ENCODE results near the gene ZNF134. TPM values are rescaled to one million over a fixed set of nuclear protein-coding genes. Genes with fewer than 3 reads are reported as not detected.
A peak's percentile ranks its signal among the peaks of the same experiment; 100 is the strongest.

Gene ZNF134
- total RNA-seq: 18.9 TPM
- long read RNA-seq, full-length matches to known transcripts: 35 of 43 reads
- long read RNA-seq, partial matches to known transcripts: 4 of 43 reads
- long read RNA-seq, other reads (novel, unspliced or antisense): 4 of 43 reads

DNA sequence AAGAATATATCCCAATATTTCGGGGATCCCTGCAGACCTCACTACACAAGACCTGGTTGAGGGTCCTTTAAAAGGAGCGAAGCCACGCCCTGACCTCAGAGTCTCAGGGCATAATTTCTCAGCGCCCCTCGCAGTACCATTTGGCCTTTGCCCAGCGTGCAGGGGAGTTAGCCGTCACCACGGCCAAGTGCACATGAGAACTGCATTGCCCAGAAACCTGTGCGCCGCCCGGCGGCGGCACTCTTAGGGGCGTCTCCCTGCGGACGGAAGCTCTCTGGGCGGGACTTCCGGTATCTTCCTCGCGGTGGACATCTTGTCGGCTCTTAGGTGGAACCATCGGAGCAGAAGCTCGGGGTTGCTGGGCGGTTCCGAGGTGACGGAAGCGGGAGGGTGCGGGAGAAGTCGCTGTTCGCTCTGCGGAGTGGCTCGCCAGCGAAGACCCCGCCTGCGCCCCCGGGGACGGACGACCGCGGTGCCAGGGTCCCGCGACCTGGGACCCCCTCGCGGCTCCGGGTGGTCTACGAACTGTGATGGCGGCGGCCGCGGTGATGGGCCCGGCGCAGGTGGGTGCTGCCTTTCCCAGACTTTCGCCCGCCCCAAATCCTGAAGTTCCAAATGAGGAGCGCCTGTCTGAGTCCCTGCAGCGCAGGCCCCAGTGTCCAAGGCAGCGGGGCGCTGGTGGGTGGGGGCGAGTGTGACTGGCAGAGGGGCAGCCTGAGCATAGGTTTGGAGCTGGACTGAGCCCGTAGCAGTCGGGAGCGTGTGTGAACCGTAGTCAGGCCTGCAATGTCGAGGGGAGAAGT is at the start of gene ZNF134:
TSS of gene ZNF134 (plus strand) at position 302 of the 803 bp plus-strand sequence. CDS start 5,227 bp downstream, outside the sequence.
- Histone ChIP-seq H3K4me3 (peak within 1 kb of the TSS; percentile 100), H3K9me3 (peaks cover 49% of the 10 kb centered on the region), H3K27me3 (no peaks in the 10 kb centered on the region), H3K4me1 (no peaks in the 10 kb centered on the region), H3K36me3 (peaks cover 20% of the 10 kb centered on the region), H3K27ac (peak within 1 kb of the TSS; percentile 83)
- ATAC-seq (peak; percentile 100), DNase-seq (peak; percentile 96)
- intact Hi-C loops (cut with DNase I): no loop called here
- TF ChIP-seq, protein P1, sequence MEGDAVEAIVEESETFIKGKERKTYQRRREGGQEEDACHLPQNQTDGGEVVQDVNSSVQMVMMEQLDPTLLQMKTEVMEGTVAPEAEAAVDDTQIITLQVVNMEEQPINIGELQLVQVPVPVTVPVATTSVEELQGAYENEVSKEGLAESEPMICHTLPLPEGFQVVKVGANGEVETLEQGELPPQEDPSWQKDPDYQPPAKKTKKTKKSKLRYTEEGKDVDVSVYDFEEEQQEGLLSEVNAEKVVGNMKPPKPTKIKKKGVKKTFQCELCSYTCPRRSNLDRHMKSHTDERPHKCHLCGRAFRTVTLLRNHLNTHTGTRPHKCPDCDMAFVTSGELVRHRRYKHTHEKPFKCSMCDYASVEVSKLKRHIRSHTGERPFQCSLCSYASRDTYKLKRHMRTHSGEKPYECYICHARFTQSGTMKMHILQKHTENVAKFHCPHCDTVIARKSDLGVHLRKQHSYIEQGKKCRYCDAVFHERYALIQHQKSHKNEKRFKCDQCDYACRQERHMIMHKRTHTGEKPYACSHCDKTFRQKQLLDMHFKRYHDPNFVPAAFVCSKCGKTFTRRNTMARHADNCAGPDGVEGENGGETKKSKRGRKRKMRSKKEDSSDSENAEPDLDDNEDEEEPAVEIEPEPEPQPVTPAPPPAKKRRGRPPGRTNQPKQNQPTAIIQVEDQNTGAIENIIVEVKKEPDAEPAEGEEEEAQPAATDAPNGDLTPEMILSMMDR (IDR thresholded peaks at IDR 0.05): peak; percentile 12

GRCh38 chr19:57566396-57567265 is 47.4 kb upstream of the ZNF134 start:
- no peaks in the 10 kb centered on the region for H3K4me1 ChIP-seq
- H3K4me3 ChIP-seq: no peak overlapping the region
- no peaks in the 10 kb centered on the region for H3K36me3 ChIP-seq
- no peaks in the 10 kb centered on the region for H3K27me3 ChIP-seq
- peaks cover 66% of the 10 kb centered on the region for H3K9me3 ChIP-seq
- DNase-seq: no peak
- intact Hi-C loops (cut with DNase I): no loop called here
- no peak for ATAC-seq
- TF ChIP-seq, protein P1 (IDR thresholded peaks at IDR 0.05): no peak
- H3K27ac ChIP-seq: no peak overlapping the region

DNA sequence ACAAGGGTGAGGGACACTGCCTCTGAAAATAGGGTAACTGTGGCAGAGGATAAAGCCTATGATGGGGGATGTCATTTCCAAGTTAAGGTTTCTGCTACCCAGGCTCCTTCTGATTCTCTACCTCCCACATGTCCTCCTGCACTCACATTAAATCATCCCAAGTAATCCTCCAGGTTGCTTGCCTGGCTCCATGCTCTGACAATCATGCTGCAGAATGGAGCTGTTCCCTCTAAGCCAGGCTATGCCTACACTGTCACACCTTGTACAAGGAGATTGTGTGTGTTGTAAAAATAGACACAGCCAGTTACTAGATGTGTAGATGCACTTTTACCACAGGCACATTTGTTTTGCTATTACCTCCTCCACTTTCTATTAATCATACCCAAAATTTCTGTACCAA is 43.3 kb upstream of the ZNF134 start:
- Histone ChIP-seq H3K4me3 (no peak overlapping the region), H3K36me3 (peaks cover 24% of the 10 kb centered on the region), H3K27ac (no peak overlapping the region), H3K9me3 (peaks cover 89% of the 10 kb centered on the region), H3K27me3 (no peaks in the 10 kb centered on the region), H3K4me1 (no peaks in the 10 kb centered on the region)
- no peak for DNase-seq
- intact Hi-C loops (cut with DNase I): no loop called here
- TF ChIP-seq, protein P1 (IDR thresholded peaks at IDR 0.05): no peak
- ATAC-seq: no peak

GRCh38 chr19:57572415-57572947 is 41.6 kb upstream of the ZNF134 start:
- TF ChIP-seq, protein P1 (IDR thresholded peaks at IDR 0.05): no peak

GRCh38 chr19:57576661-57577060 is 37.4 kb upstream of the ZNF134 start:
- H3K27ac ChIP-seq: no peak overlapping the region
- no peak overlapping the region for H3K4me3 ChIP-seq
- H3K4me1 ChIP-seq: peaks cover 6% of the 10 kb centered on the region
- no peak for DNase-seq
- TF ChIP-seq, protein P1 (IDR thresholded peaks at IDR 0.05): no peak
- ATAC-seq: no peak
- peaks cover 42% of the 10 kb centered on the region for H3K9me3 ChIP-seq
- intact Hi-C loops (cut with DNase I): no loop called here
- no peaks in the 10 kb centered on the region for H3K27me3 ChIP-seq
- peaks cover 25% of the 10 kb centered on the region for H3K36me3 ChIP-seq

More at GRCh38 chr19:57572415-57572947, 41.6 kb upstream of the ZNF134 start:
- peaks cover 74% of the 10 kb centered on the region for H3K9me3 ChIP-seq
- H3K4me1 ChIP-seq: no peaks in the 10 kb centered on the region
- H3K4me3 ChIP-seq: no peak overlapping the region
- H3K27ac ChIP-seq: no peak overlapping the region
- peaks cover 25% of the 10 kb centered on the region for H3K36me3 ChIP-seq
- ATAC-seq (no peak), DNase-seq (no peak)
- intact Hi-C loops (cut with DNase I): no loop called here
- no peaks in the 10 kb centered on the region for H3K27me3 ChIP-seq

All from upper lobe of right lung (tissue), 1 donor.